Colonic mucosa (tissue), 4 donors: ENCODE results near the gene RNASEH2B. TPM values are rescaled to one million over a fixed set of nuclear protein-coding genes. Genes with fewer than 3 reads are reported as not detected.

Experiments used
- DNase-seq: peaks from one replicate; pipeline ENCODE4 v3.0.0-alpha.2; 2020
- H3K27ac ChIP-seq: fragments of 200-600 bp; one replicate; pipeline ENCODE4 v1.8.0; 2021
- H3K27me3 ChIP-seq: fragments of 200-600 bp; one replicate; pipeline ENCODE4 v1.8.0; 2021
- H3K36me3 ChIP-seq: fragments of 200-600 bp; one replicate; pipeline ENCODE4 v1.8.0; 2021
- H3K4me1 ChIP-seq: fragments of 200-600 bp; one replicate; pipeline ENCODE4 v1.8.0; 2021; ENCODE audit warnings: mild to moderate bottlenecking
- H3K4me3 ChIP-seq: fragments of 200-600 bp; one replicate; pipeline ENCODE4 v1.8.0; 2021
- H3K9ac ChIP-seq, 2 donors: one replicate each; pipeline ENCODE4 v1.7.0; 2013; ENCODE audit warnings: control low read depth in 2 of 2, low read depth in 2 of 2, low read length in 2 of 2
- H3K9me3 ChIP-seq: fragments of 200-600 bp; one replicate; pipeline ENCODE4 v1.8.0; 2021
- CTCF ChIP-seq: fragments of 200-600 bp; IDR thresholded peaks from one replicate; pipeline ENCODE4 v1.8.0; 2022; ENCODE audit warnings: antibody characterized with exemption, mild to moderate bottlenecking
- intact Hi-C: fragments of 100-400 bp; cut with DNase I; formaldehyde crosslinking; loops from one replicate; pipeline ENCODE4 v1.14.1; 2022
- total RNA-seq, 2 donors: library from RNA; stranded (reverse); fragmentation: NEBNext Ultra II Directional in 1 of 2; extraction: Animal tissue kit (Norgen Biotek cat#: 25700) in 1 of 2; gene quantifications; one replicate each; pipeline ENCODE4 v1.2.1, GENCODE V29; 2021
- donor health status: healthy.
- donor health status: DM: no; HTN: no; CAD: no.
- donor health status: DM: no; HTN: no; CAD: no.

Gene RNASEH2B
- total RNA-seq, 2 donors from 2014 or later, result 22.1 to 30.1 TPM

- TF ChIP-seq CTCF, result no peak
- Histone ChIP-seq H3K27ac (no peak overlapping the region), H3K27me3 (no peaks in the 10 kb centered on the region), H3K9ac (no peak overlapping the region), H3K4me1 (no peaks in the 10 kb centered on the region), H3K9me3 (no peaks in the 10 kb centered on the region), H3K36me3 (no peaks in the 10 kb centered on the region), H3K4me3 (no peak overlapping the region)
- no peak for DNase-seq
- intact Hi-C loops, result no loop called here
These were observed 22.5 kb downstream of the RNASEH2B start for GRCh38 chr13:50932091-50932490.

GRCh38 chr13:50934735-50935435, 25.3 kb downstream of the RNASEH2B start:
- H3K9ac ChIP-seq, result no peak overlapping the region

GRCh38 chr13:50936679-50937078, 27.1 kb downstream of the RNASEH2B start:
- Histone ChIP-seq H3K9ac (no peak overlapping the region), H3K9me3 (no peaks in the 10 kb centered on the region), H3K4me3 (no peak overlapping the region), H3K4me1 (no peaks in the 10 kb centered on the region), H3K27me3 (no peaks in the 10 kb centered on the region), H3K27ac (no peak overlapping the region), H3K36me3 (no peaks in the 10 kb centered on the region)
- TF ChIP-seq CTCF, result no peak
- intact Hi-C loops, result no loop called here
- DNase-seq, result no peak

More at GRCh38 chr13:50934735-50935435, 25.3 kb downstream of the RNASEH2B start:
- Histone ChIP-seq H3K27me3 (no peaks in the 10 kb centered on the region), H3K4me3 (no peak overlapping the region), H3K9me3 (no peaks in the 10 kb centered on the region), H3K4me1 (no peaks in the 10 kb centered on the region), H3K27ac (no peak overlapping the region), H3K36me3 (no peaks in the 10 kb centered on the region)
- TF ChIP-seq CTCF, result no peak
- intact Hi-C loops, result no loop called here
- DNase-seq, result no peak

- no peaks in the 10 kb centered on the region for H3K9me3 ChIP-seq
- no peak for TF ChIP-seq CTCF
- no peaks in the 10 kb centered on the region for H3K4me1 ChIP-seq
- no peak overlapping the region for H3K4me3 ChIP-seq
- no peak overlapping the region for H3K27ac ChIP-seq
- no peaks in the 10 kb centered on the region for H3K27me3 ChIP-seq
- H3K9ac ChIP-seq, result no peak overlapping the region
- DNase-seq, result no peak
- intact Hi-C loops, result no loop called here
- H3K36me3 ChIP-seq, result no peaks in the 10 kb centered on the region
These were observed 30.9 kb downstream of the RNASEH2B start for GRCh38 chr13:50940509-50940908.

GRCh38 chr13:50941146-50941545, 31.6 kb downstream of the RNASEH2B start:
- Histone ChIP-seq H3K27me3 (no peaks in the 10 kb centered on the region), H3K27ac (no peak overlapping the region), H3K9me3 (no peaks in the 10 kb centered on the region), H3K4me3 (no peak overlapping the region), H3K36me3 (no peaks in the 10 kb centered on the region), H3K4me1 (no peaks in the 10 kb centered on the region), H3K9ac (no peak overlapping the region)
- TF ChIP-seq CTCF, result no peak
- DNase-seq, result no peak
- intact Hi-C loops, result no loop called here
